Heart right ventricle (tissue), 16 donors: ENCODE results near the gene PLEKHG1. TPM values are rescaled to one million over a fixed set of nuclear protein-coding genes. Genes with fewer than 3 reads are reported as not detected.

ENCODE experiments used
- ATAC-seq, 8 donors: fragments of 200-7000 bp; cut with Tn5 transposase; one replicate each; pipeline ENCODE4 v1.9.1; 2020; ENCODE audit warnings: mild to moderate bottlenecking in 8 of 8, moderate library complexity in 8 of 8, moderate number of reproducible peaks in 1 of 8
- DNase-seq, 2 donors: peaks; one replicate each; pipeline ENCODE4 v3.0.0-alpha.2; 2020
- H3K27ac ChIP-seq, 10 donors: fragments of 200-600 bp; sonication (generic) in 2 of 10; one replicate each; pipeline versions ENCODE4 v1.5.0 to v1.8.0; 2020 to 2022; ENCODE audit warnings: mild to moderate bottlenecking in 3 of 10
- H3K27me3 ChIP-seq, 7 donors: fragments of 200-600 bp; one replicate each; pipeline ENCODE4 v1.8.0; 2021 to 2022; ENCODE audit warnings: mild to moderate bottlenecking in 2 of 7
- H3K36me3 ChIP-seq, 9 donors: fragments of 200-600 bp; sonication (generic) in 1 of 9; one replicate each; pipeline versions ENCODE4 v1.5.0 to v1.8.0; 2020 to 2022; ENCODE audit warnings: mild to moderate bottlenecking in 2 of 9
- H3K4me1 ChIP-seq, 9 donors: fragments of 200-600 bp; sonication (generic) in 1 of 9; one replicate each; pipeline versions ENCODE4 v1.5.0 to v1.8.0; 2020 to 2022; ENCODE audit warnings: mild to moderate bottlenecking in 4 of 9
- H3K4me3 ChIP-seq, 10 donors: fragments of 200-600 bp; sonication (generic) in 2 of 10; one replicate each; pipeline versions ENCODE4 v1.5.0 to v1.8.0; 2020 to 2022; ENCODE audit warnings: mild to moderate bottlenecking in 7 of 10, moderate library complexity in 2 of 10
- H3K9me3 ChIP-seq, 11 donors: fragments of 200-600 bp in 10 of 11; sonication (generic) in 2 of 11; one replicate each; pipeline versions ENCODE4 v1.5.0 to v1.8.0; 2013 to 2022; ENCODE audit warnings: mild to moderate bottlenecking in 2 of 11, control low read depth in 1 of 11, moderate library complexity in 1 of 11
- CTCF ChIP-seq, 9 donors: fragments of 200-600 bp; sonication (generic) in 2 of 9; IDR thresholded peaks; one replicate each; pipeline versions ENCODE4 v1.5.0 to v1.8.0; 2021 to 2022; ENCODE audit warnings: antibody characterized with exemption in 9 of 9, mild to moderate bottlenecking in 5 of 9, moderate library complexity in 1 of 9
- WGBS, 2 donors: extraction: QIAGEN DNeasy Blood & Tissue Kit; methylation state at CpG; one replicate each; pipeline ENCODE4 v1.1.7; 2013; ENCODE audit warnings: inconsistent platforms in 1 of 2; 5-methylcytosine and 5-hydroxymethylcytosine counted together
- intact Hi-C, 10 donors: fragments of 100-400 bp; cut with DNase I; formaldehyde crosslinking; loops; one replicate each; pipeline versions ENCODE4 v1.11.1 to v1.14.2; 2022
- polyA plus RNA-seq, 2 donors: library from polyadenylated mRNA; stranded (reverse); fragments of 200-250 nt; gene quantifications; one replicate each; pipeline ENCODE4 v1.2.3, GENCODE V29; 2013
- total RNA-seq, 10 donors: library from RNA; stranded (reverse); fragmentation: NEBNext Ultra II Directional in 3 of 10; extraction: Animal tissue kit (Norgen Biotek cat#: 25700) in 3 of 10; gene quantifications; one replicate each; pipeline versions ENCODE4 v1.2.1 to v1.2.4, GENCODE V29; 2021 to 2023
- donor health status: Arrhythmogenic right ventricular cardiomyopathy.
- donor health status: ischemic (EF 13 %, LVEDD 7.1; RV severe dilation, severe dysfunction).
- donor health status: healthy with polysubstance abuse.
- donor health status: DM: no; HTN: yes; CAD: no.
- donor health status: DM: no; HTN: no; CAD: no.
- donor health status: ischemic (EF 25% LVEDD 6.9; RV normal size, moderate dysfunction).
- donor health status: ischemic (EF 25% LVEDD 5.7; RV mildly dilated, moderate dysfunction).
- donor health status: healthy.
- donor health status: DM: yes; HTN: yes; CAD: no.
- donor health status: Ischemic cardiomyopathy.
- donor health status: ischemic (EF 35%, LVEDD 5.7; RV mildly dilated, moderate dysfunction).
- donor health status: nonischemic (EF 11% LVEDD 7.7; RV severe dilation, severe dysfunction).
- donor health status: DM: yes; HTN: yes; CAD: no.
- donor health status: PGD.
- donor health status: ischemic (EF 29% LVEDD 5.4; RV normal size, mild dysfunction).
- donor health status: nonischemic (EF 23%, LVEDD 6.1; RV moderate dilation, normal function).

PLEKHG1 gene
- total and polyA plus RNA-seq, 12 donors, result 2.6 to 22.2 (median 8.8) TPM

- TF ChIP-seq CTCF (IDR thresholded peaks at IDR 0.05), result no peak
- DNase-seq (no peak), ATAC-seq (no peak)
- intact Hi-C loops, result no loop called here
- Histone ChIP-seq H3K9me3 (peaks cover 0 to 6% (median 0%) of the 10 kb centered on the region in 11 donors), H3K27ac (no peak overlapping the region), H3K36me3 (no peaks in the 10 kb centered on the region), H3K4me1 (no peaks in the 10 kb centered on the region), H3K27me3 (peaks cover 0 to 8% (median 0%) of the 10 kb centered on the region in 7 donors), H3K4me3 (no peak overlapping the region)
- WGBS, 2 donors, result 87 to 90% methylated on average over 6 of the region's 6 CpGs
Observed at GRCh38 chr6:150560004-150560883, 39.4 kb upstream of the PLEKHG1 start.

GRCh38 chr6:150560884-150561219 lies 38.8 kb upstream of the PLEKHG1 start:
- ATAC-seq, result no peak
- peaks cover 0 to 6% (median 0%) of the 10 kb centered on the region in 11 donors for H3K9me3 ChIP-seq
- peaks cover 0 to 8% (median 0%) of the 10 kb centered on the region in 7 donors for H3K27me3 ChIP-seq

GRCh38 chr6:150565945-150566344 lies 33.7 kb upstream of the PLEKHG1 start:
- Histone ChIP-seq H3K4me1 (peaks cover 0 to 10% (median 0%) of the 10 kb centered on the region in 9 donors), H3K9me3 (peaks cover 0 to 6% (median 0%) of the 10 kb centered on the region in 11 donors), H3K27ac (no peak overlapping the region), H3K36me3 (no peaks in the 10 kb centered on the region), H3K4me3 (no peak overlapping the region), H3K27me3 (peaks cover 0 to 8% (median 0%) of the 10 kb centered on the region in 7 donors)
- WGBS, 2 donors, result 94 to 95% methylated on average over 2 of the region's 2 CpGs
- intact Hi-C loops, result no loop called here
- no peak for ATAC-seq
- DNase-seq, result no peak
- no peak for TF ChIP-seq CTCF (IDR thresholded peaks at IDR 0.05)

More at GRCh38 chr6:150560884-150561219, 38.8 kb upstream of the PLEKHG1 start:
- H3K27ac ChIP-seq, result no peak overlapping the region
- H3K36me3 ChIP-seq, result no peaks in the 10 kb centered on the region
- no peak for DNase-seq
- no peak overlapping the region for H3K4me3 ChIP-seq
- H3K4me1 ChIP-seq, result no peaks in the 10 kb centered on the region
- 92 to 96% methylated on average over 6 of the region's 6 CpGs for WGBS, 2 donors
- no peak for TF ChIP-seq CTCF (IDR thresholded peaks at IDR 0.05)
- intact Hi-C loops, result no loop called here

GRCh38 chr6:150566486-150566885 lies 33.2 kb upstream of the PLEKHG1 start:
- ATAC-seq (no peak), DNase-seq (no peak)
- intact Hi-C loops, result no loop called here
- Histone ChIP-seq H3K4me1 (peaks cover 0 to 10% (median 0%) of the 10 kb centered on the region in 9 donors), H3K36me3 (no peaks in the 10 kb centered on the region), H3K9me3 (peaks cover 0 to 6% (median 0%) of the 10 kb centered on the region in 11 donors), H3K27me3 (peaks cover 0 to 12% (median 0%) of the 10 kb centered on the region in 7 donors), H3K4me3 (no peak overlapping the region), H3K27ac (no peak overlapping the region)
- no peak for TF ChIP-seq CTCF (IDR thresholded peaks at IDR 0.05)
